ENCODE results near the gene TMEM50A.
"Not testable (repeated sequence)": the region's sequence is repeated elsewhere in the genome, so short reads cannot be mapped to it uniquely, and the experiment has no call there.

Gene TMEM50A

GRCh38 chr1:25387096-25387495 lies 49.0 kb downstream of the TMEM50A start:
- not testable (repeated sequence) for DNase-seq (ENCODE audit: low spot score)

GRCh38 chr1:25388691-25389090 lies 50.6 kb downstream of the TMEM50A start:
- not testable (repeated sequence) for DNase-seq (ENCODE audit: low spot score)

GRCh38 chr1:25389721-25390120 lies 51.6 kb downstream of the TMEM50A start:
- not testable (repeated sequence) for DNase-seq (ENCODE audit: low spot score)

GRCh38 chr1:25392841-25393240 lies 54.7 kb downstream of the TMEM50A start:
- no peak for DNase-seq (ENCODE audit: low spot score)

GRCh38 chr1:25397549-25397948 lies 59.4 kb downstream of the TMEM50A start:
- DNase-seq (ENCODE audit: low spot score) = not testable (repeated sequence)

GRCh38 chr1:25398079-25398478 lies 59.9 kb downstream of the TMEM50A start:
- not testable (repeated sequence) for DNase-seq (ENCODE audit: low spot score)

GRCh38 chr1:25402947-25403803 lies 65.0 kb downstream of the TMEM50A start:
- not testable (repeated sequence) for DNase-seq (ENCODE audit: low spot score)

- DNase-seq (ENCODE audit: low spot score) = not testable (repeated sequence)
Measured at GRCh38 chr1:25405731-25406305, 67.7 kb downstream of the TMEM50A start.

GRCh38 chr1:25409641-25410427 lies 71.7 kb downstream of the TMEM50A start:
- not testable (repeated sequence) for DNase-seq (ENCODE audit: low spot score)
